Measurements from ENCODE around the gene ATP5F1B.
A peak's percentile ranks its signal among the peaks of the same experiment; 100 is the strongest.

ATP5F1B gene

DNA sequence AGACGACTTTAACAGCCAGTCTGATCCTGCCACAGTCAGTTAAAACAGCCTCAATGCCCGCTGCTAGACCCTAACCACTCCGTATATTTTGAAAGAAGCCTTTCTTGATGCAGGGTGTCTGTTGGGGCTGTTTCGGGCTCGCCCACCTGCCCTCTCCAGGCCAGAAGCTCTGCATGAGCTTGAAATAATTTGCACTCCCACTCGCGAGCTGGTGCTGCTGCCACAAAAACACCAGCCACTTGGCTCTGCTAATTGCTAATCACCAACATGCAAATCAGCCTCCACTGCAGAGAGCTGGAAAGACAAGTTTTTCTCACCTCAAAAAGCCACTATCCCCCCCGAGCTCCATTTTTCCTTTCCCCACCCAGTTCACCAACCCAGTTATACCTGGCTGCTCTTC is 31.2 kb downstream of the ATP5F1B start:
- DNase-seq: no peak

DNA sequence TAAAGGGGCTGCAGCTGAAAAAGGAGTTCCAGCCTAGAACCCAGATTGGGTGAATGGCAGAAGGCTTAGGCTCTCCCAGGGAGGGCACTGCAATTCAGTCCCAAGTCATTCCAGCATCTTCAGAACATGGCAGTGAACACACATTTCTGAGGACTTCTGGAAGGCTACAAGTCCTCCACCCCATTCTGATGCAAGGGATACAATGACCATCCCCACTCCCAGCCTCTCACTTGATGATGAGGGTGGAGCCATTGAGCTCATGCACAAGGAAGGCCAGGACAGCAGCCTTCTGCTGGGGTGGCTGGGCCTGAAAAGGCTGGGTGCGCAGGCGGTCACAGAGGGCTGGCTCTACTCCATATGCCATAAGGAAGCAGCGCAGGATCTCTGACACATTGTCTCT is 41.4 kb downstream of the ATP5F1B start:
- DNase-seq: no peak

DNA sequence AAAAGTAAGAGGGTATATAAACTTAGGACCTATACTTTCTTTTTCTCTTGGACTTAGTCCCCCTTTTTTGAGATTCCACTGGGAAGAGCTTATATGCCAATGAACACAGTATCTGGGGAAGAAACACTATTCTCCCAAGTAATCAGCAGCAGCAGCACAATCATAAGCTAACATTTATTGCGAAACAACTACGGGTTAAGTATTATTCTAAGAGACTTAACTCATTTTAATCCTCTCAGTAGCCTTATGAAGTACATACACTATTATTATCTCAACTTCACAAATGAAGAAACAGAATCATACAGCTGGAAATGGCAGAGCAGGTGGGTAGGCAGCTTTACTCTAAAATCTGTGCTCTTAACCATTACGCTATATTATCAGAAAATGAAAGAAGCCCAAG is 43.5 kb downstream of the ATP5F1B start:
- DNase-seq: no peak

DNA sequence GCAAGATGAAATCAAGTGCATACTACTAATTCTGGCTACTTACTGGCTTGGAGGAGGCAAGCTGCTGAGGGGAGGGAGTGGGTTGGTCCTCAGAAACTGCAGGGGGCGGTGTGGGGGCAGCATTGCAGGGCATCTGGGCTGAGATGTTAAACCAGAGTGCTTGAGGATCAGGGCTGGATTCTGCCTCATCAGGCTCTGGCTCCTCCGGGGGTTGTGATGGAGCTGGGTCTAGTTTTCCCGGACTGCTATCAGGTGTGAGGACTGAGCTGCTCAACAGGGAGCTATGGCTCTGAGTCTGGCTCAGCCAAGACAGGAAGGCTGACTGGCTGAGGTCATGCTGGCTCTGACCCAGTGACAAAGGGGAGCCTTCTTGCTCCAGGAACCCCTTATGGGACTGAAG is 44.3 kb downstream of the ATP5F1B start:
- peak; percentile 44 for DNase-seq

DNA sequence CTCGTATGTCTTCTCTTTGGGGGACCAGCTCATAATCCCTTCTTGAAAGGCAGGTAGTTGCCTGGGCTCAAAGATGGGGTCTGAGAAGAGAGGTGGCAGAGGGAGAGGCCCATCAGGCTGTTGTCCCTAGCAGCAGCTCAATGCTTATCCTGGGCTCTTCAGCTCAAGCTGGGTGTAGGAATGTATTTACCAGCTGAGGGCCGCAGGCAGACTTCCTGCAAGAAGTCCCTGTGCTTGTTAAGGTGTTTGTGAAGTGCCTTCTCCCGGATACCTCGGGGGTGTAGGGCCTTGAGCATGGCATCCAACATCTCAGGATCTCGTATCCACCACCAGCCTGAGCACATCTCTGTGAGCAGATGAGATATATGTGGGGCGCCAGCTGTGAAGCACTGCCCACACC is 45.0 kb downstream of the ATP5F1B start:
- no peak for DNase-seq

DNA sequence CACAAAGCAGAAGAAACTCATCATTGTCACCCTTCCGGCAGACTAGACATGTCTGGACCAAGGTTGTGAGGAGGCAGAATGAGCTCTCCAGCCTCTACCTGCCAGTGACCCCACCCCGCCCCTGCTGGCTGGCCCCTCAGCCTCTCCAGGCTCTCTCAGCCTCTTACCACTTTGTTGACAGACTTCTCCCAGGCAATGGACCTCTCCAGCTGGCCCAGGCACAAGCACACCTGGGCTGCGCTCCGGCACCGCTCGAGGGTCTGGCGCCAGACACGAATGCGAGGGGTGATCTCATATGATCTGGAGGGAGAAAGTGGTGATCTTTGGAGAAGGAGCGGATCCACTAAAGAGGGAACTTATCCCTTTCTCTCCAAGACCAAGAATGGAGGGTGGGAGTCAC is 46.0 kb downstream of the ATP5F1B start:
- no peak for DNase-seq

DNA sequence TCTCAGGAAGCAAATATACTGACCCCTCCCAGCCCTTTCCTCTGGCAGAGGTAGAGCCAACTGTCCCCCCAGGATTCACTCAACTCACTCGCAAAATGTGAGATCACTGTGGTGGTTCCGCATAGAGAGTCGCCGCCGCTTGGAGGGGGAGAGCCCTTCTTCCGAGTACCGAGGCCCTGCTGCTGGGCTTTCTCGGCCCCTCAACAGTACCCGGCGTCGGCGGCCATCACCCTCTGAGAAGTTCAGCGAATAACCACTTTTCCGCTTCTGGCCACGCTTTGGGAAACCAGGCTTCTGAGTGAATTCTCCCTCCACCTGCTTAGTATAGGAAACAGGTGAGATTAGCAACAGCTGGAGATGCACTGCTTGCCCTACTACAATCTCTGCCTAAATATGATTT is 46.7 kb downstream of the ATP5F1B start:
- no peak for DNase-seq

DNA sequence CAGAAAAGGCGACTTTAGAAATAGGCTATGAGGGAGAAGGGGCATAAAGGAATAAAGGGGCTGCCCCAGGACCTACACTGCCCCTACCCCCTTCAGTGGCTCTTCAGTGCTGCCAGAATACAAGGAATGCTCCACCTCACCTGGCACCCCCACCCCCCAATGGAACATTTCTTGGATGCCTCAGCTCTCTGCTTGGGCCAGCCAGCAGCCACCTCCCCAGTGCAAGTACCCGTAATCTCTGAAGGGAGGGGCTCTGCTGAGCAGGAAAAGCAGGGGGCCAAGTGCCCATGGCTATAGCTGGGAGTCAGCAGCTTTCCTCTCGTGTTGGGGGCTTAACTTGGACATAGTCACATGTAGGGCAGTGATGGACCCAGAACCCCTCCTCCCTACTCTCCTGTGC is 49.0 kb downstream of the ATP5F1B start:
- DNase-seq: no peak

DNA sequence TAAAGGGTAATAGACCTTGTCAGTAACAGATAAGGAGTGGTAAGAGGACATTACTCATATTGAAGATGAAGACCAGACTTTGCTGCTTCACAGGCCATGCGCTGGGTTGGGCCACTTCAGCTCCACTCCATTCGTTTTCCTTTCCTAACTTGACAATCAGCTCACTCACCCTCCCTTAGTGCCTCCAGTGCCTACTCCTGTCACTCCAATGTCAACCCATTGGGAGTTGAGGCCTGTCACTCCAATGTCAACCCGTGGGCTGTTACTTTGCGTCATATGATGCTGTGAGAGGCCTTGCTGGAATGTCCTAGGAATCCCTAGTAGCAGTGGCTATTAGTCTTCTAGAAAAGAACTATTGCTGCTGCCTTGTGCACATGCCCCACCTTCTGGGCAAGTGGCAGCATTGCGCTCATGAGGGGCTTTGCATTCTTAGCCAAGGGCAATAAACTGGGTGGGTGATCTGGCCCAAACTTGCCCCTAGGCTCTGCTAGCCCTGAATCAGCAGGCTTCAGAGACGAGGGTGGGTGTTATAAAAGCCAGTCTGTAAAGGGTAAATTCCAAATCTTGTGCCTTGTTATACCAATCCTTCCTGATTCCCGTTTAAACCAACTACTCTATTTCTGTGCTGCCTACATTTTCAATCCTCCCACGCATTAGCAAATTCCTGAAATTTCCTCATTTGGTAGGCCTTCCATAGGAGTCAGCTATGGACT is 51.7 kb downstream of the ATP5F1B start:
- DNase-seq: peak; percentile 71

DNA sequence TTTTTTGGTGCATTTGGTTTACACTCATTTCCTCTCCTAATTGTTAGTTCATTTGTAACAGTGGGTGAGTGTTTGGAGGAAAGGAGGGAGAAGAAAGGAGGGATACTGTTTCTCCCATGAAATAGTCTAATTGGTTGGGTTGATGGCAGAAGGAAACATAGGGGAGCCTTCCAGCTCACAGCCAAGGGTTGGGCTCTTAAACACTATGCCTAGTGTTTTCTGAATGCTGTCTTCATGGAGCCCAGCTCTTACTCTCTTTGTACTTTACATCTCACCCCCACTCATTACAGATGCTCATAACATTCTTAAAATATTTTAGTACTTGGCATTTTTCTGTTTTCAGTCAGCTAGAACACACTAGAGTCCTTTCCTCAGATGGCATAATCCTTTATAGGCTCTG is 53.8 kb downstream of the ATP5F1B start:
- no peak for DNase-seq

DNA sequence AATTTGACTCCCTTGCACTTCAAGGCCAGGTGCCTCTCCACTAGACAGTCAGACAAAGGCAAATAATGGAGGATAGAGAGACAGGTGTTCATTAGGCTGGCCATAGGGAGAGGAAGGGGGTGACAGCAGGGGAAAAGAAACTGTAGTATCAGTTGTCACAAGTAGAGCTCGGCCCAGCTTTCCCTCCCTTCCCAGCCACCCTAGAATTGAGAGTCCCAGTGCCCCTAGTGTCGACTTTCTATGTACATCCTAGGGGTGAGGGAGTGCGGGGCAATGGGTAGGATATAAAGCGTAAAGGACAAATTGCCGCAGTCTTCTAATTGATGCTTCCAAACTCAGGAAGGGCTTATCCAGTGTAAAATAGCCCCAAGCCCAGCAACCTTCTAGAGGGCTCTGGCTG is 54.7 kb downstream of the ATP5F1B start:
- DNase-seq: no peak

DNA sequence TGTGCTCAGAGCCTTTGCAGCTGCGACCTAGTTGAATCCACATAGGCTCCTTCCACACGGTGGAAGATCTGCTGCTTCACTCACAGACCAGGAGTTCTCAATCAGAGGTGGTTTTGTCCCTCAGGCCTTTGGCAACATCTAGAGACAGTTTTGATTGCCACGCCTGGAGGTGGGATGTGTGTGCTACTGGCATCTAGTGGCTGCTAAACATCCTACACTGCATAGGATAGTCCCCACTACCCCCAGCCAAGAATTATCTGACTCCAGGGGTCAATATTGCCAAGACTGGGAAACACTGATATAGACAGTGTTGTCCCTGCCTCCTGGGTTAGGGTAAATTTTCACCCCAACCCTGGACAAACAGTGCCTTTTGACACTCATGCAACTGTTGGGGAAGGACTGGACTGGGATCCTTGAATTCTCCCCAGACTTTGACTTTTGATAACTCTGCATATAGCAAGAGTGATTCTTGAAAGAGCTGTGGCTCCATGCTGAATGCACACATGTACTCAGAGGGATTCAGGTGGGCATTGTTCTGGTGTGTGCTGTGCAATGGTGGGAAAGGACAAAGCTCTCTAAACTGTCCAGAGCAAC is 55.5 kb downstream of the ATP5F1B start:
- DNase-seq: peak; percentile 31

DNA sequence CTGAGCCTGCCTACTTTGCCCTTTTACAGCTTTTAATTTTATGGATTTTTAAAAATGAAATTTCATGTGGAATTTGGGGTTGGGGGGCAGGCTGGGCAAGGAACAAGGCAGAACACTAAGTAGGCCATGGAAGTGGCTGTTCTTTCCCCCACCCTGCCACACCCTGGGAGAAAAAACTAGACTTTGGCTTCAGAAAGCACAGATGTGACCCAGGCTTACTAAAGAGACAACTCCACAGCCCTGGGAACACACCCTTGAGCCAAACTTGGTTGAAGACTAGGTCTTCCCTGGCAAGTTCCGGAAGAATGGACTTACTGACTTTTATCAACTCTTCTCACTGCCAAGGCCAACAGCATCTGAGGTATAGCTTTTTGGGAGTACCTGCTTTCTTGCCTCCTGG is 56.0 kb downstream of the ATP5F1B start:
- DNase-seq: no peak
